Pancreas (tissue), 10 donors: ENCODE data around the gene AMIGO3. TPM values are rescaled to one million over a fixed set of nuclear protein-coding genes. Genes with fewer than 3 reads are reported as not detected.

ENCODE experiments used
- ATAC-seq, 4 donors: fragments of 200-7000 bp; cut with Tn5 transposase; one replicate each; pipeline versions ENCODE4 v1.8.0 to v1.9.1; 2020; ENCODE audit warnings: mild to moderate bottlenecking in 4 of 4, moderate library complexity in 4 of 4
- DNase-seq, 6 donors: peaks; one replicate each; pipeline ENCODE4 v3.0.0-alpha.2; 2020
- FAIRE-seq: peaks from 2 replicates; lab custom pipeline; 2012; peaks lifted over from hg19 to GRCh38; lab: Jason Lieb, UNC
- H3K27ac ChIP-seq, 4 donors: fragments of 200-600 bp; sonication (generic); 1 replicate in 3 of 4; 2 replicates in 1 of 4; pipeline versions ENCODE4 v1.5.0 to v1.8.0; 2020
- H3K27me3 ChIP-seq, 4 donors: fragments of 200-600 bp; one replicate each; pipeline ENCODE4 v1.8.0; 2021
- H3K36me3 ChIP-seq, 3 donors: fragments of 200-600 bp; sonication (generic) in 1 of 3; one replicate each; pipeline versions ENCODE4 v1.5.0 to v1.8.0; 2020 to 2021
- H3K4me1 ChIP-seq, 3 donors: fragments of 200-600 bp; one replicate each; pipeline ENCODE4 v1.8.0; 2021
- H3K4me3 ChIP-seq, 4 donors: fragments of 200-600 bp; sonication (generic) in 2 of 4; one replicate each; pipeline versions ENCODE4 v1.5.0 to v1.8.0; 2020 to 2021
- H3K9me3 ChIP-seq, 4 donors: fragments of 200-600 bp; one replicate each; pipeline ENCODE4 v1.8.0; 2021
- CTCF ChIP-seq, 4 donors: fragments of 200-600 bp; sonication (generic) in 3 of 4; IDR thresholded peaks; one replicate each; pipeline versions ENCODE4 v1.5.0 to v1.8.0; 2021; ENCODE audit warnings: antibody characterized with exemption in 4 of 4
- WGBS, 2 donors: extraction: QIAGEN DNeasy Blood & Tissue Kit; methylation state at CpG; one replicate each; pipeline ENCODE4 v1.1.7; 2013; 5-methylcytosine and 5-hydroxymethylcytosine counted together
- intact Hi-C, 3 donors: fragments of 100-400 bp; cut with DNase I; formaldehyde crosslinking; loops; one replicate each; pipeline versions ENCODE4 v1.11.1 to v1.14.2; 2022
- polyA plus RNA-seq, 2 donors: library from polyadenylated mRNA; stranded (reverse); fragments of 200-250 nt; gene quantifications; one replicate each; pipeline ENCODE4 v1.2.3, GENCODE V29; 2013
- total RNA-seq, 6 donors: library from RNA; stranded (reverse); fragmentation: NEBNext Ultra II Directional in 4 of 6; extraction: Animal tissue kit (Norgen Biotek cat#: 25700) in 4 of 6; gene quantifications; one replicate each; pipeline versions ENCODE4 v1.2.1 to v1.2.4, GENCODE V29; 2021 to 2023
- donor health status: healthy with polysubstance abuse.
- donor health status: DM: no; HTN: no; CAD: no; lungs with moderate emphysema.
- donor health status: DM: no; HTN: no; CAD: no.
- donor health status: control.
- donor health status: control.
- donor health status: Bipolar disorder and iron deficiency.
- donor health status: DM: yes; HTN: yes; CAD: no.
- donor health status: DM: no; HTN: no; CAD: no.
- donor health status: DM: no; HTN: no; CAD: no.
- donor health status: DM: yes; HTN: yes; CAD: no.

AMIGO3 gene
- total and polyA plus RNA-seq, 8 donors, result 3.9 to 4.0 TPM; not detected in 6

GRCh38 chr3:49675912-49676311, 43.6 kb downstream of the AMIGO3 start:
- ATAC-seq, result no peak
- 88 to 91% methylated on average over 11 of the region's 11 CpGs for WGBS, 2 donors

GRCh38 chr3:49674497-49674983, 44.9 kb downstream of the AMIGO3 start:
- H3K4me1 ChIP-seq, result peaks cover 0 to 11% (median 6%) of the 10 kb centered on the region in 3 donors
- peak overlapping the region; percentile 86 to 93 (median 90) for H3K27ac ChIP-seq
- DNase-seq (no peak), FAIRE-seq (no peak), ATAC-seq (peak; percentile 9 to 42 (median 23))
- peak overlapping the region; percentile 66 to 98 (median 92) for H3K4me3 ChIP-seq
- WGBS, 2 donors, result 2 to 3% methylated on average over 34 of the region's 34 CpGs
- H3K27me3 ChIP-seq, result no peaks in the 10 kb centered on the region
- intact Hi-C loops, result loop anchor here in 1 of 3 donors (5.0 kb wide), 1 partner anchor 137 kb away; no protein-coding TSS in a partner anchor
- H3K9me3 ChIP-seq, result no peaks in the 10 kb centered on the region
- TF ChIP-seq CTCF (IDR thresholded peaks at IDR 0.05), result no peak
- peaks cover 0 to 17% (median 10%) of the 10 kb centered on the region in 3 donors for H3K36me3 ChIP-seq

More at GRCh38 chr3:49675912-49676311, 43.6 kb downstream of the AMIGO3 start:
- FAIRE-seq (no peak), DNase-seq (no peak)
- no peaks in the 10 kb centered on the region for H3K27me3 ChIP-seq
- peaks cover 0 to 11% (median 6%) of the 10 kb centered on the region in 3 donors for H3K4me1 ChIP-seq
- H3K27ac ChIP-seq, result no peak overlapping the region
- intact Hi-C loops, result no loop called here
- TF ChIP-seq CTCF (IDR thresholded peaks at IDR 0.05), result no peak
- H3K4me3 ChIP-seq, result no peak overlapping the region
- H3K36me3 ChIP-seq, result peaks cover 0 to 17% (median 10%) of the 10 kb centered on the region in 3 donors
- no peaks in the 10 kb centered on the region for H3K9me3 ChIP-seq

GRCh38 chr3:49673715-49674496, 45.6 kb downstream of the AMIGO3 start, which contains the start of gene APEH:
Gene APEH, plus strand, starts transcription at chr3:49674351. Its CDS starts 51 bp downstream, at chr3:49674402.
- TF ChIP-seq CTCF (IDR thresholded peaks at IDR 0.05), result no peak
- no peak for FAIRE-seq
- Histone ChIP-seq H3K36me3 (peaks cover 0 to 11% (median 6%) of the 10 kb centered on the region in 3 donors), H3K4me3 (peak within 1 kb of the TSS; percentile 66 to 98 (median 92)), H3K4me1 (peaks cover 5 to 15% (median 6%) of the 10 kb centered on the region in 3 donors), H3K27me3 (no peaks in the 10 kb centered on the region), H3K27ac (peak within 1 kb of the TSS; percentile 86 to 93 (median 90)), H3K9me3 (no peaks in the 10 kb centered on the region)
- WGBS, 2 donors, result 0% methylated on average over 58 to 71 of the region's 71 CpGs
- intact Hi-C loops, result loop anchor here in 1 of 3 donors (5.0 kb wide), 1 partner anchor 137 kb away; no protein-coding TSS in a partner anchor
- peak; percentile 90 to 96 (median 92) for ATAC-seq
- DNase-seq, result peak; percentile 95 to 98 (median 96)

GRCh38 chr3:49673121-49673714, 46.3 kb downstream of the AMIGO3 start:
- 18 to 28% methylated on average over 16 to 17 of the region's 17 CpGs for WGBS, 2 donors
- H3K36me3 ChIP-seq, result peaks cover 0 to 7% (median 0%) of the 10 kb centered on the region in 3 donors
- no peak for DNase-seq
- no peaks in the 10 kb centered on the region for H3K9me3 ChIP-seq
- no peaks in the 10 kb centered on the region for H3K27me3 ChIP-seq
- H3K4me3 ChIP-seq, result peak overlapping the region; percentile 66 to 98 (median 92)
- ATAC-seq, result peak in 1 of 4 donors; percentile 1
- peak overlapping the region; percentile 86 to 93 (median 90) for H3K27ac ChIP-seq
- intact Hi-C loops, result loop anchor here in 1 of 3 donors (5.0 kb wide), 1 partner anchor 136 kb away; no protein-coding TSS in a partner anchor
- H3K4me1 ChIP-seq, result peaks cover 6 to 19% (median 10%) of the 10 kb centered on the region in 3 donors
- FAIRE-seq, result no peak
- no peak for TF ChIP-seq CTCF (IDR thresholded peaks at IDR 0.05)
